Activated T-helper 2 cell treated with anti-CD3 and anti-CD28 coated beads, Interferon-gamma antibody, Interleukin-2, Interleukin-4, amounts not matched to agents 10 μg/mL and 5 μg/mL and 100 μg/mL, durations not matched to agents 14 hours and 24 hours and 36 hours (primary cell): Measurements from ENCODE around the gene TNS3. TPM values are rescaled to one million over a fixed set of nuclear protein-coding genes. Genes with fewer than 3 reads are reported as not detected.

Experiments
- DNase-seq: peaks from one replicate; pipeline ENCODE4 v3.0.0; 2021; ENCODE audit warnings: low spot score
- H3K27ac Mint-ChIP-seq: one replicate; pipeline ENCODE4 v1.8.0; 2021; ENCODE audit warnings: mixed read lengths
- H3K27me3 Mint-ChIP-seq: one replicate; pipeline ENCODE4 v1.8.0; 2021; ENCODE audit warnings: low read depth, mixed read lengths
- H3K36me3 Mint-ChIP-seq: one replicate; pipeline ENCODE4 v1.8.0; 2021; ENCODE audit warnings: low read depth, mixed read lengths
- H3K4me1 Mint-ChIP-seq: one replicate; pipeline ENCODE4 v1.8.0; 2021; ENCODE audit warnings: low read depth, mixed read lengths
- H3K4me3 Mint-ChIP-seq: one replicate; pipeline ENCODE4 v1.8.0; 2021; ENCODE audit warnings: low read depth, mild to moderate bottlenecking, moderate library complexity, mixed read lengths
- H3K9me3 Mint-ChIP-seq: one replicate; pipeline ENCODE4 v1.8.0; 2021; ENCODE audit warnings: mixed read lengths
- intact Hi-C: fragments of 100-400 bp; cut with micrococcal nuclease; formaldehyde crosslinking; loops from one replicate; pipeline ENCODE4 v1.15.1; 2023
- total RNA-seq: library from RNA; stranded (reverse); gene quantifications from 2 replicates; pipeline ENCODE4 v1.2.3, GENCODE V29; 2022

Gene TNS3
- total RNA-seq, 1 donor from 2014 or later, result 5.3 TPM

GRCh38 chr7:47284691-47285635 lies 296.9 kb downstream of the TNS3 start:
- H3K4me3 Mint-ChIP-seq, result no peak overlapping the region
- peaks cover 16% of the 10 kb centered on the region for H3K36me3 Mint-ChIP-seq
- peaks cover 7% of the 10 kb centered on the region for H3K9me3 Mint-ChIP-seq
- H3K27ac Mint-ChIP-seq, result no peak overlapping the region
- intact Hi-C loops, result no loop called here
- no peak for DNase-seq
- H3K4me1 Mint-ChIP-seq, result peaks cover 5% of the 10 kb centered on the region
- no peaks in the 10 kb centered on the region for H3K27me3 Mint-ChIP-seq

GRCh38 chr7:47283497-47284131 lies 298.3 kb downstream of the TNS3 start:
- intact Hi-C loops, result no loop called here
- DNase-seq, result no peak
- Mint-ChIP-seq H3K9me3 (peaks cover 7% of the 10 kb centered on the region), H3K36me3 (peaks cover 11% of the 10 kb centered on the region), H3K27ac (no peak overlapping the region), H3K4me1 (no peaks in the 10 kb centered on the region), H3K4me3 (no peak overlapping the region), H3K27me3 (no peaks in the 10 kb centered on the region)

DNA sequence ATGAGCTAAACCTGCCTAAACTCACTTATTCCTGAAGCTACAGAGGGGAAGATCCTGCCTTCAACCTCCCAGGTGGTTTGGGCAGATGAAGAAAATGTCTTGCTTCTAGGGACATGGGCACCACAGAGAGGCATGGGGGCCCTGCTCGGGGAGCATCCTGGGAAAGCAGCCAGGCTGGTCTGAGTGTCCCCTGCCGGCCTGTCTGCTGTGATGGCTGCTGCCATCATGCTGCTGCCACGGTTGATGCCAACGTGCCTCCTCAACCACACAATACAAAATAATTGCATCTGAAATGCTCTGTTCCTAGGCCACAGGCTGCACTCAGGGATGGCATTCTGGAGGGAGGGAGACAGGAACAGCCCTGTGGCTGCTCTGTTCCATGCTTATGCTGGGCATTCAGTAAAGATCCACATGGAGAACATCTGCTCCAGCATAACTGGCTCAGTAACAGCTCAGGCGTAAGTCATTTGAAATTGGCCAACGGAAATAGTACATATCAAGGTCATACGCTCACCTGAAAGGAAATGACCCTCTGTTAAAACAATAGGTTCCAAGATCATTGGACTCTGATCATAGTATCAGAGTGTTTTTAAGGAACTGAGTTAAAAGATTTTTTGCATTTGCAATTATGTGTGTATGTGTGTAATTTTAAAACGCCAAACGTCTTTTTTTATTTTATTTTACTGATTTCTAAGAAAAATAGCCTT lies 299.0 kb downstream of the TNS3 start:
- Mint-ChIP-seq H3K4me3 (no peak overlapping the region), H3K27ac (no peak overlapping the region), H3K36me3 (peaks cover 11% of the 10 kb centered on the region), H3K9me3 (peaks cover 7% of the 10 kb centered on the region), H3K4me1 (no peaks in the 10 kb centered on the region), H3K27me3 (no peaks in the 10 kb centered on the region)
- intact Hi-C loops, result no loop called here
- DNase-seq, result no peak

- no peak overlapping the region for H3K4me3 Mint-ChIP-seq
- no peak for DNase-seq
- peaks cover 7% of the 10 kb centered on the region for H3K9me3 Mint-ChIP-seq
- H3K27me3 Mint-ChIP-seq, result no peaks in the 10 kb centered on the region
- intact Hi-C loops, result no loop called here
- H3K36me3 Mint-ChIP-seq, result peaks cover 8% of the 10 kb centered on the region
- H3K4me1 Mint-ChIP-seq, result no peaks in the 10 kb centered on the region
- H3K27ac Mint-ChIP-seq, result no peak overlapping the region
Measured at GRCh38 chr7:47281966-47282643, 299.8 kb downstream of the TNS3 start.

GRCh38 chr7:47281161-47281560 lies 300.8 kb downstream of the TNS3 start:
- no peak overlapping the region for H3K27ac Mint-ChIP-seq
- peaks cover 8% of the 10 kb centered on the region for H3K36me3 Mint-ChIP-seq
- intact Hi-C loops, result no loop called here
- no peak overlapping the region for H3K4me3 Mint-ChIP-seq
- H3K27me3 Mint-ChIP-seq, result no peaks in the 10 kb centered on the region
- no peaks in the 10 kb centered on the region for H3K4me1 Mint-ChIP-seq
- DNase-seq, result no peak
- peaks cover 7% of the 10 kb centered on the region for H3K9me3 Mint-ChIP-seq

GRCh38 chr7:47280114-47280513 lies 301.8 kb downstream of the TNS3 start:
- Mint-ChIP-seq H3K36me3 (peaks cover under 1% of the 10 kb centered on the region), H3K27ac (no peak overlapping the region), H3K27me3 (no peaks in the 10 kb centered on the region), H3K9me3 (peaks cover 1% of the 10 kb centered on the region), H3K4me1 (no peaks in the 10 kb centered on the region), H3K4me3 (no peak overlapping the region)
- intact Hi-C loops, result no loop called here
- no peak for DNase-seq

GRCh38 chr7:47278043-47278442 lies 303.9 kb downstream of the TNS3 start:
- Mint-ChIP-seq H3K4me1 (no peaks in the 10 kb centered on the region), H3K27me3 (no peaks in the 10 kb centered on the region), H3K27ac (no peak overlapping the region), H3K9me3 (no peaks in the 10 kb centered on the region), H3K4me3 (no peak overlapping the region), H3K36me3 (no peaks in the 10 kb centered on the region)
- no peak for DNase-seq
- intact Hi-C loops, result no loop called here

GRCh38 chr7:47277321-47277781 lies 304.6 kb downstream of the TNS3 start:
- Mint-ChIP-seq H3K4me3 (no peak overlapping the region), H3K9me3 (no peaks in the 10 kb centered on the region), H3K27me3 (no peaks in the 10 kb centered on the region), H3K36me3 (no peaks in the 10 kb centered on the region), H3K4me1 (no peaks in the 10 kb centered on the region), H3K27ac (no peak overlapping the region)
- intact Hi-C loops, result no loop called here
- no peak for DNase-seq

DNA sequence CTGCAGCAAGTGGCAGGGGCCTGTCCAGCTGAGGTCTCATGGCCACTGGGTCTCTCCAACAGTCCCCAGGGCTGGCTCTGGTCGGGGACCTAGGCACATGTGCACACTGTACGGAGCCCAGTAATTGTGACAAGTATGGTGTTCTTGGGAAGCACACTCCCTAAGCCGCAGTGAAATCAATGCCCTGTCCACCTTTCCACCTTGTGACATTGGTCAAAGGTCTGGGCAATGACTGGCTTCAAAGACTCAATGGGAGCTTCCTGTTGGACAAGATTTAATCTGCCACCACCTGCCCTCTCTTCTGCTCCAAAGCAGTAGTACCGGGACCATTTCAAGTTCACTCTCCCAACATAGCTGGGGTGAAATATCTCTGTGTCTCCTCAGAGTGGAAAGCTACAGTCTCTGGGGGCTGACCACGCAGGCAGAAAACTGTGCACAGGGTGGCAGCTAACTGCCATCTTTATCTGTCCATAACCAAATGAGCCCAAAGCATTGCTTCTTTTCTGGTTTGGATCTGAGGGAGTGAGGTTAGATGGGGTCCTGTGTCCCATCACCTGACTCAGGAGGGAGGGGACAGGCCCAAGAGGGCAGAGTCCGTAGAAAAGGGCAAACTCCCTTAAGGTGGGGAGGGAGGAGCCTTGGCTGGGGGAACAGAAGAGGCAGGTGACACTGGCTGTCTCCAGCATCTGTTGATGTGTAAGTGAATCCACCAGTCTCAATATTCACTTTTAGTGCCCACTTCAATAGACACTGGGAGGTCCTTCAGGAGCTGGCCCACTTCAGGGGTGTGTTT lies 307.7 kb downstream of the TNS3 start:
- Mint-ChIP-seq H3K4me1 (peaks cover 6% of the 10 kb centered on the region), H3K27me3 (no peaks in the 10 kb centered on the region), H3K27ac (no peak overlapping the region), H3K4me3 (no peak overlapping the region), H3K36me3 (no peaks in the 10 kb centered on the region), H3K9me3 (peaks cover 7% of the 10 kb centered on the region)
- intact Hi-C loops, result no loop called here
- DNase-seq, result no peak

GRCh38 chr7:47273088-47273487 lies 308.8 kb downstream of the TNS3 start:
- no peak overlapping the region for H3K27ac Mint-ChIP-seq
- peaks cover 6% of the 10 kb centered on the region for H3K4me1 Mint-ChIP-seq
- no peaks in the 10 kb centered on the region for H3K36me3 Mint-ChIP-seq
- H3K9me3 Mint-ChIP-seq, result peaks cover 7% of the 10 kb centered on the region
- no peak for DNase-seq
- H3K27me3 Mint-ChIP-seq, result no peaks in the 10 kb centered on the region
- no peak overlapping the region for H3K4me3 Mint-ChIP-seq
- intact Hi-C loops, result no loop called here

DNA sequence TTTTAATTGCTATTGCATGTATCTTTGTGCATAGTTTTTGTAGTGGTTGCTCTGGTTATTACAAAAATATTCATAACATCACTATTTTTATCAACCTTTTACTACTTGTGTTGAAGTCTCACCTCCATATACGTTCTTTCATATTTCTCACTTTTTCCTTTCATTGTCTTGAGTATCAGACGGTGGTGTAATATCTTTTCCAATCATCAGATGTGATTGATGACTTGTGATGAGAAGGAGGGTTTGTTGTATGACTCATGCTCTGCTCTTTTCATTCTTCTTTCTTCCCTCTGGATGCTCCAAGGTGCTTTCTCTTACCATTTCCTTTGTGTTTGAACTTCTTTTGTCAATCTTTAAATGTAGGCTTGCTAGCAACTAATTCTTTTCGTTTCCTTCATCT lies 310.2 kb downstream of the TNS3 start:
- H3K4me3 Mint-ChIP-seq, result no peak overlapping the region

More for the DNA sequence above, 310.2 kb downstream of the TNS3 start:
- Mint-ChIP-seq H3K27ac (no peak overlapping the region), H3K4me1 (peaks cover 6% of the 10 kb centered on the region), H3K36me3 (no peaks in the 10 kb centered on the region), H3K9me3 (peaks cover 7% of the 10 kb centered on the region), H3K27me3 (no peaks in the 10 kb centered on the region)
- intact Hi-C loops, result no loop called here
- no peak for DNase-seq
